CD8-positive, alpha-beta memory T cell (primary cell): Measurements from ENCODE around the gene EYA2. TPM values are rescaled to one million over a fixed set of nuclear protein-coding genes. Genes with fewer than 3 reads are reported as not detected.
"Not testable (repeated sequence)": the region's sequence is repeated elsewhere in the genome, so short reads cannot be mapped to it uniquely, and the experiment has no call there.

ENCODE experiments used
- CTCF ChIA-PET: fragments of 350-600 bp; sonication (Branson Sonifier 250); formaldehyde crosslinking; loops from one replicate; lab custom pipeline; 2021; ENCODE audit warnings: antibody characterized with exemption; lab: Charles Lee
- POLR2A ChIA-PET: fragments of 350-600 bp; sonication (Branson Sonifier 250); formaldehyde crosslinking; loops from one replicate; lab custom pipeline; 2021; ENCODE audit warnings: antibody characterized with exemption; lab: Charles Lee
- DNase-seq, 5 donors: peaks; one replicate each; pipeline versions ENCODE4 v3.0.0 to v3.0.0-alpha.2; 2020 to 2022; ENCODE audit warnings: mixed read lengths in 1 of 5
- H3K27ac ChIP-seq: one replicate; pipeline ENCODE4 v1.7.0; 2013; ENCODE audit warnings: low read depth, mild to moderate bottlenecking, low read length, moderate library complexity
- H3K27me3 ChIP-seq: 2 replicates; pipeline ENCODE4 v1.7.0; 2013; ENCODE audit warnings: low read length, mild to moderate bottlenecking; ENCODE audit not compliant: insufficient read depth, poor library complexity, severe bottlenecking
- H3K36me3 ChIP-seq: 2 replicates; pipeline ENCODE4 v1.7.0; 2013; ENCODE audit warnings: mild to moderate bottlenecking, low read length, moderate library complexity; ENCODE audit not compliant: insufficient read depth
- H3K4me1 ChIP-seq: 2 replicates; pipeline ENCODE4 v1.7.0; 2013; ENCODE audit warnings: mild to moderate bottlenecking, low read length, moderate library complexity; ENCODE audit not compliant: insufficient read depth
- H3K4me3 ChIP-seq: 2 replicates; pipeline ENCODE4 v1.7.0; 2013; ENCODE audit warnings: mild to moderate bottlenecking, low read length
- H3K9me3 ChIP-seq: 2 replicates; pipeline ENCODE4 v1.7.0; 2013; ENCODE audit warnings: mild to moderate bottlenecking, low read length
- H3K27ac Mint-ChIP-seq, 8 donors: one replicate each; pipeline ENCODE4 v1.8.0; 2020 to 2021; ENCODE audit warnings: mixed read lengths in 8 of 8, mild to moderate bottlenecking in 6 of 8, inconsistent platforms in 3 of 8, moderate library complexity in 3 of 8
- H3K27me3 Mint-ChIP-seq, 2 donors: one replicate each; pipeline ENCODE4 v1.8.0; 2020 to 2021; ENCODE audit warnings: mixed read lengths in 2 of 2, mild to moderate bottlenecking in 1 of 2, moderate library complexity in 1 of 2
- H3K36me3 Mint-ChIP-seq, 3 donors: one replicate each; pipeline ENCODE4 v1.8.0; 2020 to 2021; ENCODE audit warnings: mixed read lengths in 3 of 3, inconsistent platforms in 1 of 3, mild to moderate bottlenecking in 1 of 3
- H3K4me1 Mint-ChIP-seq, 3 donors: one replicate each; pipeline ENCODE4 v1.8.0; 2020 to 2021; ENCODE audit warnings: mixed read lengths in 3 of 3, inconsistent platforms in 1 of 3, mild to moderate bottlenecking in 1 of 3
- H3K4me3 Mint-ChIP-seq, 7 donors: one replicate each; pipeline ENCODE4 v1.8.0; 2020 to 2021; ENCODE audit warnings: mixed read lengths in 7 of 7, mild to moderate bottlenecking in 6 of 7, moderate library complexity in 4 of 7, inconsistent platforms in 2 of 7
- H3K9me3 Mint-ChIP-seq, 5 donors: one replicate each; pipeline ENCODE4 v1.8.0; 2020 to 2022; ENCODE audit warnings: mixed read lengths in 5 of 5, mild to moderate bottlenecking in 3 of 5, moderate library complexity in 2 of 5, inconsistent platforms in 1 of 5
- polyA plus RNA-seq: library from polyadenylated mRNA; unstranded; fragments of 300-500 nt; fragmentation: Illumina TruSeq; gene quantifications from one replicate; pipeline ENCODE4 v1.2.3, GENCODE V29; 2021
- total RNA-seq, 2 experiments: library from RNA; stranded (reverse); gene quantifications; one replicate each; pipeline ENCODE4 v1.2.3, GENCODE V29; 2021

Gene EYA2
- total and polyA plus RNA-seq, 3 experiments from 2014 or later, result not detected

- H3K27ac Mint-ChIP-seq, result no peak overlapping the region
Observed at GRCh38 chr20:46929902-46930301, 35.3 kb downstream of the EYA2 start.

GRCh38 chr20:46930640-46931339 is 36.1 kb downstream of the EYA2 start:
- Mint-ChIP-seq H3K4me1 (no peaks in the 10 kb centered on the region), H3K36me3 (no peaks in the 10 kb centered on the region), H3K9me3 (no peaks in the 10 kb centered on the region), H3K4me3 (no peak overlapping the region), H3K27ac (no peak overlapping the region), H3K27me3 (peaks cover 7 to 24% of the 10 kb centered on the region in 2 donors)
- no peaks in the 10 kb centered on the region for H3K27me3 ChIP-seq
- no peaks in the 10 kb centered on the region for H3K9me3 ChIP-seq
- no peaks in the 10 kb centered on the region for H3K4me1 ChIP-seq
- no peaks in the 10 kb centered on the region for H3K36me3 ChIP-seq
- no peak overlapping the region for H3K27ac ChIP-seq
- no peak for DNase-seq
- POLR2A ChIA-PET, result no interaction called here
- H3K4me3 ChIP-seq, result no peak overlapping the region
- CTCF ChIA-PET, result no interaction called here

More at GRCh38 chr20:46929902-46930301, 35.3 kb downstream of the EYA2 start:
- Histone ChIP-seq H3K4me1 (no peaks in the 10 kb centered on the region), H3K9me3 (no peaks in the 10 kb centered on the region), H3K36me3 (no peaks in the 10 kb centered on the region), H3K4me3 (no peak overlapping the region), H3K27me3 (no peaks in the 10 kb centered on the region), H3K27ac (no peak overlapping the region)
- Mint-ChIP-seq H3K4me3 (no peak overlapping the region), H3K9me3 (no peaks in the 10 kb centered on the region), H3K4me1 (no peaks in the 10 kb centered on the region), H3K36me3 (no peaks in the 10 kb centered on the region), H3K27me3 (peaks cover 8 to 27% of the 10 kb centered on the region in 2 donors)
- no peak for DNase-seq
- CTCF ChIA-PET, result no interaction called here
- POLR2A ChIA-PET, result no interaction called here

- DNase-seq, result no peak
- Histone ChIP-seq H3K9me3 (no peaks in the 10 kb centered on the region), H3K4me1 (no peaks in the 10 kb centered on the region), H3K36me3 (no peaks in the 10 kb centered on the region), H3K4me3 (no peak overlapping the region), H3K27ac (no peak overlapping the region), H3K27me3 (no peaks in the 10 kb centered on the region)
- Mint-ChIP-seq H3K4me3 (no peak overlapping the region), H3K36me3 (no peaks in the 10 kb centered on the region), H3K27me3 (peaks cover 7 to 24% of the 10 kb centered on the region in 2 donors), H3K4me1 (no peaks in the 10 kb centered on the region), H3K27ac (no peak overlapping the region), H3K9me3 (no peaks in the 10 kb centered on the region)
- POLR2A ChIA-PET, result no interaction called here
- CTCF ChIA-PET, result no interaction called here
Observed at GRCh38 chr20:46931699-46932098, 37.1 kb downstream of the EYA2 start.

- CTCF ChIA-PET, H3K36me3 ChIP-seq, POLR2A ChIA-PET, H3K9me3 Mint-ChIP-seq, H3K36me3 Mint-ChIP-seq, H3K4me3 Mint-ChIP-seq, H3K27ac Mint-ChIP-seq, H3K9me3 ChIP-seq, DNase-seq, H3K4me1 ChIP-seq, H3K4me3 ChIP-seq, H3K27ac ChIP-seq, H3K27me3 ChIP-seq, H3K4me1 Mint-ChIP-seq: not testable (repeated sequence)
- H3K27me3 Mint-ChIP-seq, result peaks cover 1 to 28% of the 10 kb centered on the region in 2 donors
Observed at GRCh38 chr20:46932439-46932838, 37.8 kb downstream of the EYA2 start.

- no peaks in the 10 kb centered on the region for H3K9me3 Mint-ChIP-seq
- Histone ChIP-seq H3K27ac (no peak overlapping the region), H3K9me3 (no peaks in the 10 kb centered on the region), H3K4me3 (no peak overlapping the region), H3K27me3 (no peaks in the 10 kb centered on the region), H3K36me3 (no peaks in the 10 kb centered on the region), H3K4me1 (no peaks in the 10 kb centered on the region)
- H3K4me1 Mint-ChIP-seq, result no peaks in the 10 kb centered on the region
- ChIA-PET CTCF (no interaction called here), POLR2A (no interaction called here)
- H3K4me3 Mint-ChIP-seq, result no peak overlapping the region
- H3K27ac Mint-ChIP-seq, result no peak overlapping the region
- DNase-seq, result no peak
- peaks cover 1 to 28% of the 10 kb centered on the region in 2 donors for H3K27me3 Mint-ChIP-seq
- no peaks in the 10 kb centered on the region for H3K36me3 Mint-ChIP-seq
Observed at GRCh38 chr20:46933150-46933549, 38.5 kb downstream of the EYA2 start.

GRCh38 chr20:46934746-46935287 is 40.2 kb downstream of the EYA2 start:
- Mint-ChIP-seq H3K27me3 (peaks cover 1 to 28% of the 10 kb centered on the region in 2 donors), H3K27ac (no peak overlapping the region), H3K36me3 (no peaks in the 10 kb centered on the region), H3K4me3 (no peak overlapping the region), H3K9me3 (no peaks in the 10 kb centered on the region), H3K4me1 (no peaks in the 10 kb centered on the region)
- Histone ChIP-seq H3K27me3 (no peaks in the 10 kb centered on the region), H3K4me3 (no peak overlapping the region), H3K36me3 (no peaks in the 10 kb centered on the region), H3K9me3 (no peaks in the 10 kb centered on the region), H3K27ac (no peak overlapping the region), H3K4me1 (no peaks in the 10 kb centered on the region)
- ChIA-PET POLR2A (no interaction called here), CTCF (no interaction called here)
- DNase-seq, result no peak

GRCh38 chr20:46935394-46936017 is 40.9 kb downstream of the EYA2 start:
- no peak overlapping the region for H3K27ac Mint-ChIP-seq
- peaks cover 1 to 28% of the 10 kb centered on the region in 2 donors for H3K27me3 Mint-ChIP-seq
- Histone ChIP-seq H3K27ac (no peak overlapping the region), H3K36me3 (no peaks in the 10 kb centered on the region), H3K27me3 (no peaks in the 10 kb centered on the region), H3K4me3 (no peak overlapping the region), H3K9me3 (no peaks in the 10 kb centered on the region), H3K4me1 (no peaks in the 10 kb centered on the region)
- H3K4me3 Mint-ChIP-seq, result no peak overlapping the region
- H3K9me3 Mint-ChIP-seq, result no peaks in the 10 kb centered on the region
- POLR2A ChIA-PET, result no interaction called here
- H3K4me1 Mint-ChIP-seq, result no peaks in the 10 kb centered on the region
- H3K36me3 Mint-ChIP-seq, result no peaks in the 10 kb centered on the region
- DNase-seq, result no peak
- CTCF ChIA-PET, result no interaction called here

- Mint-ChIP-seq H3K27ac (no peak overlapping the region), H3K4me1 (no peaks in the 10 kb centered on the region), H3K36me3 (no peaks in the 10 kb centered on the region), H3K27me3 (peaks cover 1 to 28% of the 10 kb centered on the region in 2 donors), H3K9me3 (no peaks in the 10 kb centered on the region), H3K4me3 (no peak overlapping the region)
- Histone ChIP-seq H3K27me3 (no peaks in the 10 kb centered on the region), H3K36me3 (no peaks in the 10 kb centered on the region), H3K27ac (no peak overlapping the region), H3K4me3 (no peak overlapping the region), H3K4me1 (no peaks in the 10 kb centered on the region), H3K9me3 (no peaks in the 10 kb centered on the region)
- DNase-seq, result no peak
- POLR2A ChIA-PET, result no interaction called here
- CTCF ChIA-PET, result no interaction called here
Observed at GRCh38 chr20:46936415-46937156, 41.9 kb downstream of the EYA2 start.
